ENCODE measurements around the gene NEURL4. TPM values are rescaled to one million over a fixed set of nuclear protein-coding genes. Genes with fewer than 3 reads are reported as not detected.

NEURL4 gene
- total RNA-seq, 1 experiment from 2014 or later = 46.5 TPM

- no peaks in the 10 kb centered on the region for H3K36me3 ChIP-seq (ENCODE audit: low read depth)
- H3K27ac ChIP-seq = no peak overlapping the region
- H3K9me2 ChIP-seq (ENCODE audit: insufficient read depth) = no peaks in the 10 kb centered on the region
- TF ChIP-seq EZH2 (IDR thresholded peaks at IDR 0.05; ENCODE audit: low read depth) = no peak
- peak; percentile 95 for TF ChIP-seq CTCF (conservative IDR thresholded peaks at IDR 0.05)
- H2AFZ ChIP-seq = peak overlapping the region; percentile 44; the same call in 1 of the 2 replicates
- H3K9me3 ChIP-seq (ENCODE audit: insufficient read depth, low read depth) = no peaks in the 10 kb centered on the region
- intact Hi-C loops (cut with micrococcal nuclease; ENCODE audit: unreplicated experiment) = loop anchor here (1.0 kb wide), 2 partner anchors 16 to 250 kb away; no protein-coding TSS in a partner anchor
- H3K79me2 ChIP-seq (ENCODE audit: low read depth) = no peaks in the 10 kb centered on the region
- H4K20me1 ChIP-seq (ENCODE audit: insufficient read depth) = no peaks in the 10 kb centered on the region
- peaks cover 32% of the 10 kb centered on the region; the same call in 1 of the 2 replicates for H3F3A ChIP-seq (ENCODE audit: insufficient read depth, low read depth)
- CTCF ChIA-PET = interaction anchor here (0.7 to 1.3 kb wide), 5 partner anchors 9 to 324 kb away, joined by 3 to 5 read pairs (median 3); no protein-coding TSS in a partner anchor
- no peaks in the 10 kb centered on the region for H3K27me3 ChIP-seq (ENCODE audit: insufficient read depth, low read depth)
- BruUV-seq (replicated peaks) = no TSS peak
- POLR2A ChIA-PET (ENCODE audit: unreplicated experiment) = interaction anchor here (0.7 kb wide), 1 partner anchor 49 kb away, joined by 5 read pairs; no protein-coding TSS in a partner anchor
- H3K4me3 ChIP-seq = peak overlapping the region; percentile 36
- peak; percentile 61 to 90 for DNase-seq
- H3K4me2 ChIP-seq = peak overlapping the region; percentile 82
- peaks cover 25% of the 10 kb centered on the region for H3K4me1 ChIP-seq (replicated peaks; ENCODE audit: insufficient read depth)
These were observed 32.8 kb downstream of the NEURL4 start for GRCh38 chr17:7296189-7296861.

GRCh38 chr17:7295230-7296180 lies 33.6 kb downstream of the NEURL4 start:
- H3K4me2 ChIP-seq = peak overlapping the region; percentile 82
- H3F3A ChIP-seq (ENCODE audit: insufficient read depth, low read depth) = peaks cover 32% of the 10 kb centered on the region; the same call in 1 of the 2 replicates
- no peaks in the 10 kb centered on the region for H4K20me1 ChIP-seq (ENCODE audit: insufficient read depth)
- ChIA-PET CTCF (interaction anchor here (1.0 to 1.3 kb wide), 2 partner anchors 10 to 233 kb away, joined by 3 read pairs; no protein-coding TSS in a partner anchor), POLR2A (ENCODE audit: unreplicated experiment) (no interaction called here)
- TF ChIP-seq EZH2 (IDR thresholded peaks at IDR 0.05; ENCODE audit: low read depth) (no peak), CTCF (conservative IDR thresholded peaks at IDR 0.05) (no peak)
- DNase-seq = no peak
- no peaks in the 10 kb centered on the region for H3K9me3 ChIP-seq (ENCODE audit: insufficient read depth, low read depth)
- H3K27ac ChIP-seq = no peak overlapping the region
- H3K36me3 ChIP-seq (ENCODE audit: low read depth) = no peaks in the 10 kb centered on the region
- intact Hi-C loops (cut with micrococcal nuclease; ENCODE audit: unreplicated experiment) = loop anchor here (1.0 kb wide), 2 partner anchors 15 to 249 kb away; no protein-coding TSS in a partner anchor
- peak overlapping the region; percentile 30; the same call in 1 of the 2 replicates for H3K4me3 ChIP-seq
- no peaks in the 10 kb centered on the region for H3K9me2 ChIP-seq (ENCODE audit: insufficient read depth)
- no peaks in the 10 kb centered on the region for H3K79me2 ChIP-seq (ENCODE audit: low read depth)
- no TSS peak for BruUV-seq (replicated peaks)
- peaks cover 25% of the 10 kb centered on the region for H3K4me1 ChIP-seq (replicated peaks; ENCODE audit: insufficient read depth)
- peak overlapping the region; percentile 44; the same call in 1 of the 2 replicates for H2AFZ ChIP-seq
- peaks cover 7% of the 10 kb centered on the region; the same call in 1 of the 2 replicates for H3K27me3 ChIP-seq (ENCODE audit: insufficient read depth, low read depth)

GRCh38 chr17:7294614-7295153 lies 34.5 kb downstream of the NEURL4 start, which contains the start of gene YBX2:
TSS of gene YBX2 (minus strand) at chr17:7294639. CDS start at chr17:7294500, 139 bp downstream.
- BruUV-seq (replicated peaks) = no TSS peak
- H3F3A ChIP-seq (ENCODE audit: insufficient read depth, low read depth) = peaks cover 32% of the 10 kb centered on the region; the same call in 1 of the 2 replicates
- CTCF ChIA-PET = no interaction called here
- peak within 1 kb of the TSS; percentile 49; the same call in 1 of the 2 replicates for H3K4me2 ChIP-seq
- DNase-seq = peak in 1 of 2 experiments; percentile 53
- H2AFZ ChIP-seq = no peak within 1 kb of the TSS
- intact Hi-C loops (cut with micrococcal nuclease; ENCODE audit: unreplicated experiment) = no loop called here
- TF ChIP-seq CTCF (conservative IDR thresholded peaks at IDR 0.05) = no peak
- peaks cover 10% of the 10 kb centered on the region; the same call in 1 of the 2 replicates for H3K27me3 ChIP-seq (ENCODE audit: insufficient read depth, low read depth)
- H3K9me3 ChIP-seq (ENCODE audit: insufficient read depth, low read depth) = no peaks in the 10 kb centered on the region
- H3K27ac ChIP-seq = no peak within 1 kb of the TSS
- no peaks in the 10 kb centered on the region for H3K79me2 ChIP-seq (ENCODE audit: low read depth)
- no peaks in the 10 kb centered on the region for H4K20me1 ChIP-seq (ENCODE audit: insufficient read depth)
- H3K4me1 ChIP-seq (replicated peaks; ENCODE audit: insufficient read depth) = peaks cover 25% of the 10 kb centered on the region
- no peaks in the 10 kb centered on the region for H3K36me3 ChIP-seq (ENCODE audit: low read depth)
- POLR2A ChIA-PET (ENCODE audit: unreplicated experiment) = no interaction called here
- H3K9me2 ChIP-seq (ENCODE audit: insufficient read depth) = no peaks in the 10 kb centered on the region
- no peak within 1 kb of the TSS for H3K4me3 ChIP-seq

Data from PC-9 (cell line).